GM18502 (cell line): ENCODE results near the gene LYPLA2.
"Not testable (repeated sequence)": the region's sequence is repeated elsewhere in the genome, so short reads cannot be mapped to it uniquely, and the experiment has no call there.

Source experiments
- ATAC-seq: cut with Tn5 transposase; IDR thresholded peaks from one replicate; pipeline ENCODE4 v1.9.1; 2021; ENCODE audit warnings: mild to moderate bottlenecking; ENCODE audit not compliant: unreplicated experiment, poor library complexity

LYPLA2 gene

DNA sequence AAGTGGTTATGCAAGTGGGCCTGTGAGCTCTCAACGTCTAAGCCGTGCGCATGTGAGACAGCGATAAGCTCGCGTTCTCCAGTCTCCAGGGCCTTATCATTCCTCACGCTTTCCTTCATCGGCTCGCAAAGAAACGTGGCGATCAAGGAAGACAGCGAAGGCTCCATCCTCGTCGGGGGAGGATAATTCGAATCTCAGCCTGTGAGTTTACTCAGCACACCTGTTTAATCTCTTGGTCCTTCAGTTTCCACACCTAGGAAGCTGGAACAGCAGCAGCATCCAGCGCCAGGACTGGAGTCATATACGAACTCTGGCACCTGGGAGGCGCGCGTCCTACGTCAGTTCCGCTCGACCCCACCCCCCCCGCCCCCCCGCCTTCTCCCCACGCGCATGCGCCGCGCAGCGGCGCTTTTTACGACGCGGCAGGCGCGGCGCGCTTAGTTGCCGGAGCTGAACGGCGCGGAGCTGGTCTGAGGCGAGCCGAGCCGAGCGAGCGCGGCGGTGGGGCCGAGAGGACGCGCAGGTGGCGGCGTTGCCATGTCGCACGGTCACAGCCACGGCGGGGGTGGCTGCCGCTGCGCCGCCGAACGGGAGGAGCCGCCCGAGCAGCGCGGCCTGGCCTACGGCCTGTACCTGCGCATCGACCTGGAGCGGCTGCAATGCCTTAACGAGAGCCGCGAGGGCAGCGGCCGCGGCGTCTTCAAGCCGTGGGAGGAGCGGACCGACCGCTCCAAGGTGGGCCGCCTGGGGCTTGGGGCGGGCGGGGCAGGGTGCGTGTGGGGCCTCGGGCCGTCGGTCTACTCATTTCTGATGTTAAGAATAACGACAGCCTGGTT, 12.7 kb upstream of the LYPLA2 start, which contains the start of gene PITHD1:
TSS of gene PITHD1 (plus strand) at position 440 of the 836 bp plus-strand sequence. CDS start at position 538, 98 bp downstream.
- peak; percentile 74 for ATAC-seq

DNA sequence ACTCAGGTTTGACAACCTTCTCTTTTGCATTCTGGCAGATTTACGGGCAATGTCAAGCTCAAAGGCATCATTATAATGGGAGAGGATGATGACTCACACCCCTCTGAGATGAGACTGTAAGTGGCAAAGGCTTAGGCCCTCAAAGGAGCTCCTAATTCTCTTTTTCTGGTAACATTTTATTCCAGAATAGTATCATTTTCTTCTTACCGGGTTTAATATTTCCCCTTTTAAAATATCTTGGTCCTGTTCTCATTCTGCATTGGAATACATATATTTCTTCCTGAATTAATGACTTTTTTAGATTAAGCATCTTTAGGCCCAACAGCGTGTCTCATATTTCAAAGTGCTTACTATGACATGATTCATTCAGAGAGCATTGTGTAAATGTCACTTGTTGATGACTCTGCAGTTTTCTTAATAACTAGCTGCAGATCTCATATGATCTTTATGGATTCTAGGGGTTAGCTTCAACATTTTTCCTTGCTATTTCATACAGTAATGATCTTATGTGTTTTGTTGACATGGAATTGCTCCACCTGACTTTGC, 11.0 kb upstream of the LYPLA2 start:
- ATAC-seq, result no peak

DNA sequence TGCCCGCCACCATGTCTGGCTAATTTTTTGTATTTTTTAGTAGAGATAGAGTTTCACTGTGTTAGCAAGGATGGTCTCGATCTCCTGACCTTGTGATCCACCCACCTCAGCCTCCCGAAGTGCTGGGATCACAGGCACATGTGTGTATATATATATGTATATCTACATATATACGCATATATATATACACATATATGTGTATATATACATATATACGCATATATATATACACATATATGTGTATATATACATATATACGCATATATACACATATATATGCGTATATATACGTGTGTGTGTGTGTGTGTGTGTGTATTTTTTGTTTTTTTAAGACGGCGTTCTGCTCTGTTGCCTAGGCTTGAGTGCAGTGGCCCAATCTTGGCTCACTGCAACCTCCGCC, 7.8 kb upstream of the LYPLA2 start:
- not testable (repeated sequence) for ATAC-seq

DNA sequence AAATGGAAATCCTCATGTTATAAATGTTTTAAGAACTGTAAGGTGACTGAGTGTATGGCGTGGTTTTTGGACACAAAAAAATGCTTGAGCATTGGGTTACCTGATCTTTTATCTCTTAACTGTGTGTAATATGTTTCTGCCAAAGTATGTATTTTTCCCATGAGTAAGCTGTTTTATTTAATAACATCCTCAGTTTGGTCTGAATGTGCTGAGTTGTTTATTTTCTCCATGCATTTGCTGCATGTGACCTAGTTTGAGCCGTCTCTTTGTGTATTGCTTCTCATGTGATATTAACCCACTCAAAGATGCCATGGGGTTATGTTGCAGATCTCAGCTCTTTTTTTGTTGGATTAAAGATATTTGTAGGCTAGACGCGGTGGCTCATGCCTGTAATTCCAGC, 6.1 kb upstream of the LYPLA2 start:
- ATAC-seq, result no peak

DNA sequence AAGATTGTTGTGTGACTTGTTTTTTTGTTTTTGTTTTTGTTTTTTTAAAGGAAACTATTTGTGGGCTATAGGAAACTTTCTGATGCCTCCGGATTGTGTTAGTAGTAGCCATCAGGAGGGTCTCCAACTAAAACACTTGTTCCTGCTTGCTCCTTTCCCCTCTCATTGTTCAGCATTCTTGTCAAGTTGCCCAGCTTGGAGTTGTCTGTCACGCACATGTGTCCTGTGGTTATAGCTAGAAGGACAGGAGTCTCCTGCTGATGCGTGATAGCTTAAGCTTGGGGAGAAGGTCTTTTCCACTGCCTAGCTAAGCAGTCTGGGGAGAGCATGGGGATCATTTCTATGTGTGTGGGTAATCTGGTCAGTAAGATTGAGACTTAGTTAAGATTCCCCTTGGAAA, 3.2 kb upstream of the LYPLA2 start:
- no peak for ATAC-seq

GRCh38 chr1:23788695-23789094, 2.2 kb upstream of the LYPLA2 start:
- no peak for ATAC-seq

GRCh38 chr1:23791516-23792047, 637 bp downstream of the LYPLA2 start:
- peak; percentile 16 for ATAC-seq

DNA sequence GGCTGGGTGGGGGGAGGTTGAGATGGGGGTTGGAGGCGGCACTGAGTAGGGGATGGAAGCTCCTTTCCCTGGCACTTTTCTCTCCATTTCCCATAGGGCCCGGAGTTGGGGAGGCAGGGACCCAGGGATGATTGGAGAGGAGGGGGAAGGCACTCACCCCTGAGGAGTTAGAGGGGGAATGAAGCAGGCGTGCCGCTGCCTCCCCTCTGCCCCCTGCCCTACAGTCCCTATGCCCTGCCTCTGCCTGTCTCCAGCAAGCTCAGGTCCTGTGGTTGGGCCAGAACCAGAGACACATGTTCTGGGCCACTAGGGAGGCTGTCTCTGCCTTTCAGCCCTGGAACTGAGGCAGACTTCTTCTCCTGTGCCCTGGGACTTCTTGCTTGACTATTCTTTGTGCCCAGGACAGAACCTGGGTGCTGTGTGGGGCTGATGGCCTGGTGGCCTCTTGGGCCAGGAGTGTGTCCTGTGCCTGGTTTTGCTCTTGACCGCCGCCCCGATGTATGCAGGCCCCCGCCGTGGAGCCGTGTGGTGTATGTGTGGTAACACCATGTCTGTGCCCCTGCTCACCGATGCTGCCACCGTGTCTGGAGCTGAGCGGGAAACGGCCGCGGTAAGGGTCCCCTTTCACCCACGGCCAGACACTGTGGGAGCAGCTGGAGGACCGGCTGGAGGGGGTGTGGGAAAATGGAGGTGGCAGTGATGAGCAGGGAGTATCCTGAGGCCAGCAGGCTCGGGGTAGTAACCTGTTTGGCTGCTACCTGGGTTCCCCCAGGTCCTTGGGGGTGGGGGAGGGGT, 1.4 kb downstream of the LYPLA2 start:
- ATAC-seq, result no peak

- ATAC-seq, result no peak
Observed at GRCh38 chr1:23793018-23793781, 2.3 kb downstream of the LYPLA2 start.

GRCh38 chr1:23793861-23794731, 3.2 kb downstream of the LYPLA2 start:
- ATAC-seq, result no peak

GRCh38 chr1:23794732-23795182, 3.8 kb downstream of the LYPLA2 start:
- not testable (repeated sequence) for ATAC-seq

GRCh38 chr1:23795676-23796465, 4.9 kb downstream of the LYPLA2 start:
- ATAC-seq, result no peak

- no peak for ATAC-seq
Observed at GRCh38 chr1:23796466-23797271, 5.7 kb downstream of the LYPLA2 start.

DNA sequence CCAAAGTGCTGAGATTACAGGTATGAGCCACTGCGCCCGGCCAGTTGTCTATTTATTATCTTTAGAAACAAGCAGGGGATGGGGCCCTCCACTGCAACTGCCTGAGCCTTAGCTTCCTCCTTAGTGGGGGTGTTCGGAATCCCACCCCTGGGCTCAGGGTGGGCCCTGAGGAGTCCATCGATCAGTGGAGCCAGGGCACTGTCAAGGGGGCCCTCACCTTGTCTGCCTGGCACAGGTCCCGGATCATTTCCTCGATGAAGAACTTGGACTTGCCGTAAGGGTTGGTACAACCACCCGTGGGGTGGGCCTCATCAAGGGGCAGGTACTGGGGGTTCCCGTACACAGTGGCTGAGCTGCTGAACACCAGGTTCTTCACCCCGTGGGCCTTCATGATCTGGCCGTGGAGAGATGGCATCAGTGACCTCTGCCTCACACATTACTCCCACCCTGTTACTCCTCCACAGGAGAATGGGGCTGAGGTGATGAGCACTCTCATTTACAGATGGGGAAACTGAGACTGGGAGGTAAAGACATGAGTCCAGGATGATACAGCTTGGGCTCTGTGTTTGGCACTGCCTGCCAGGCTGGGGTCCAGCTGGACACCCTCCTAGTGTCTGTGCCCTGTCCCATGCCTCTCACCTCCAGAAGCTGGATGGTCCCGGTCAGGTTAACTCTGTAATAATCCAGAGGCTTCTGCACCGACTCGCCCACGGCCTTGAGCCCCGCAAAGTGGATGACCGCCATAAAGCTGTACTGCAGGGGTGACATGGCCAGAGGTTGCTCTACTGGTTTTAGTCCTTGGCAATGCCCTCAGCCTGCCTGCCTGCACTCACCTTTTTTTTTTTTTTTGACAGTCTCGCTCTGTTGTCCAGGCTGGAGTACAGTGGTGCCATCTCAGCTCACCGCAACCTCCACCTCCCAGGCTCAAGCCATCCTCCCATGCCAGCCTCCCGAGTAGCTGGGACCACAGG, 6.8 kb downstream of the LYPLA2 start:
- no peak for ATAC-seq

- no peak for ATAC-seq
Observed at GRCh38 chr1:23798662-23799142, 7.8 kb downstream of the LYPLA2 start.

DNA sequence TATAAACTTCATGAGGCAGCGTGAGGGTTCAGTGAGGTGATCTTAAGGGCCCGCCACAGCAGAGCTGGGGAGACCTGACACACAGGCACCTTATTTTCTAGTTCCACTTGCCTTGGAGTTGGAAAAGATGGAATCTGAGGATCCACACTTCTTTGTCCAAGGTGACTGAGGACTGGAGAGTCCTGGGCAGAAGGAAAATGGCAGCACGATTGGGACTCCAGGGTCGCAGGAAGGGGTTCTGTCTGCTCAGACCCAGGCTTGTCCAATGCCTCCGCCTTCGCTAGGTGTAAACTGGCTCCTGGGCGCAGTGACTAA, 8.3 kb downstream of the LYPLA2 start:
- ATAC-seq, result no peak
